ENCODE data around the gene CBX4. TPM values are rescaled to one million over a fixed set of nuclear protein-coding genes. Genes with fewer than 3 reads are reported as not detected.
A peak's percentile ranks its signal among the peaks of the same experiment; 100 is the strongest.

Gene CBX4
- total and polyA plus RNA-seq, 2 of the 13 experiments (the other 11 are each of a cell fraction or from before 2014, with no cell fraction given) = 25.8 to 50.8 TPM

DNA sequence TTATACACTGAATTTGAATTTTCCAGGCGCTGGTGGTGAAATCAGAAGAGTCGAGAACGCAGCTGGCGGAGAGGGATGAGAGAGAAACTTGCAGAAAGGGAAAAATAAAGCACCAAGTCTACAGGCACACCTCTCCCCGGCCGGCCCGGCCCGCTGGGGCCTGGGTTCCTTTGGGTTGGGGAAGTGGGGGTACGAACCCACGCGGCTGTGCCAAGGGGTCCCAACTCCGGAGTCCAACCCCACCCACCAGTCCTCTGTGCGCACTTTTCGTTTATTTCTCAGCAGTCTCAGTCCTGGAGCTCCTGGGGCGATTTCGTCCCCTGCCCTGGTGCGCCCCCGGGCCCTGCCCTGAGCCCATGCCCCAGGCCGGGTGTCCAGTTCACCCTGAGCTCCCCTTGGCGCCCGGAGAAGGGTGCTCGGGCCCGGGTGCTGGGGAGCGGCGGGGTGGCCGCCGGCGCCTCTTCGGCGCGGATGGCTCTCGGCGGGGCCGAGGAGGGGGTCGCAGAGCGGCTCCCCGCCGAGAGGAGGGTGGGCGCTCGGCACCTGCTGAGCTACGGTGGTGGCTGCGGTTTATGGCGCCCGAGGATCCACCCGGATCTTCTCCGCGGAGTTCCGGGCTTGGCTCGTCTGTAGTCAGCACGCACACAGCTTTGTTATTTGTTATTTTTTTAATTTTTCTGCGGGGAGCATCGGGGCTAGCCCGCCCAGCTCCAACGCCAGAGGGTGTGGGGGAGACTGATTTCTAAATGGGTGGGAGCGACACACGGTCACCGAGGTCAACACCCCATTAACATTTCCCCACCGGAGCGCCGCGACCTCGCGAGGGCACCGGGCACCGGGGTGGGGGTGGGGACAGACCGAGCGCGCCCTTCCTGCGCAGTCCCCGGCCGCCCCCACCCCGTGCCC is 26.6 kb downstream of the CBX4 start:
- Histone ChIP-seq H3K27me3 (ENCODE audit: control insufficient read depth in 1 of 2, insufficient read depth in 2 of 2, low read length in 2 of 2) (peaks cover 14 to 61% of the 10 kb centered on the region in 2 experiments), H3K9ac (ENCODE audit: insufficient read depth, low read depth, low read length) (peak overlapping the region; percentile 64; the same call in 1 of the 2 replicates), H3K4me3 (replicated peaks in 1 of 3; ENCODE audit: insufficient read depth in 1 of 3, low read depth in 2 of 3, low read length in 3 of 3) (peak overlapping the region; percentile 52 to 74 (median 62)), H2AFZ (ENCODE audit: low read length) (no peak overlapping the region), H3K27ac (ENCODE audit: extremely low read length, insufficient read depth, low read length) (no peak overlapping the region), H3K9me3 (ENCODE audit: low read length) (no peaks in the 10 kb centered on the region), H4K20me1 (ENCODE audit: insufficient read depth, low read length) (no peaks in the 10 kb centered on the region), H3K4me1 (ENCODE audit: insufficient read depth, low read length) (peaks cover 44% of the 10 kb centered on the region), H3K79me2 (ENCODE audit: insufficient read depth, low read length) (no peaks in the 10 kb centered on the region), H3K4me2 (ENCODE audit: low read depth, low read length) (peak overlapping the region; percentile 86), H3K36me3 (replicated peaks in 1 of 2; ENCODE audit: control insufficient read depth in 1 of 2, insufficient read depth in 2 of 2, low read length in 2 of 2) (no peaks in the 10 kb centered on the region)
- no peak for DNase-seq (ENCODE audit: low spot score)
- in situ Hi-C loops (cut with HindIII; ENCODE audit: extremely low pct_ligation_motif_present, low pct_unique_long_range_greater_than_20kb) = loop anchor here (5.0 kb wide), 1 partner anchor 180 kb away; no protein-coding TSS in a partner anchor
- intact Hi-C loops (cut with micrococcal nuclease; ENCODE audit: unreplicated experiment) = no loop called here
- no TSS peak for BruUV-seq (replicated peaks)
- 13% methylated on average over 37 of the region's 72 CpGs for WGBS (ENCODE audit: low lambda C conversion rate)
- ChIA-PET POLR2A (interaction anchor here (0.8 to 16.5 kb wide), 14 partner anchors 8 to 181 kb away, joined by 3 to 274 read pairs (median 10); partner anchors contain the start of genes CBX4 and CBX8), CTCF (ENCODE audit: low intra/inter-chr PET ratio, low total read pairs) (interaction anchor here (2.3 kb wide), 2 partner anchors 22 to 23 kb away, joined by 12 to 14 read pairs; no protein-coding TSS in a partner anchor)
- ATAC-seq = no peak
- no peak for FAIRE-seq
- 0 out of 2 replicates have a peak, but pooled peaks have one; percentile 21 for TF ChIP-seq ZNF598 (CRISPR knock-in tag; IDR thresholded peaks at IDR 0.05; ENCODE audit: borderline replicate concordance)
- 0 out of 2 replicates have a peak, but pooled peaks have one; percentile 64 for TF ChIP-seq ZNF232 (CRISPR knock-in tag; IDR thresholded peaks at IDR 0.05; ENCODE audit: borderline replicate concordance)
- 0 out of 2 replicates have a peak, but pooled peaks have one; percentile 46 for TF ChIP-seq ZFAT (CRISPR knock-in tag; conservative IDR thresholded peaks at IDR 0.05)
- peak; percentile 36; the same call in 1 of the 2 replicates for TF ChIP-seq EZH2 (conservative IDR thresholded peaks at IDR 0.05; ENCODE audit: low read depth, low read length)
- 0 out of 2 replicates have a peak, but pooled peaks have one; percentile 20 for TF ChIP-seq MTF1 (CRISPR knock-in tag; IDR thresholded peaks at IDR 0.05)
- TF ChIP-seq, protein P1, sequence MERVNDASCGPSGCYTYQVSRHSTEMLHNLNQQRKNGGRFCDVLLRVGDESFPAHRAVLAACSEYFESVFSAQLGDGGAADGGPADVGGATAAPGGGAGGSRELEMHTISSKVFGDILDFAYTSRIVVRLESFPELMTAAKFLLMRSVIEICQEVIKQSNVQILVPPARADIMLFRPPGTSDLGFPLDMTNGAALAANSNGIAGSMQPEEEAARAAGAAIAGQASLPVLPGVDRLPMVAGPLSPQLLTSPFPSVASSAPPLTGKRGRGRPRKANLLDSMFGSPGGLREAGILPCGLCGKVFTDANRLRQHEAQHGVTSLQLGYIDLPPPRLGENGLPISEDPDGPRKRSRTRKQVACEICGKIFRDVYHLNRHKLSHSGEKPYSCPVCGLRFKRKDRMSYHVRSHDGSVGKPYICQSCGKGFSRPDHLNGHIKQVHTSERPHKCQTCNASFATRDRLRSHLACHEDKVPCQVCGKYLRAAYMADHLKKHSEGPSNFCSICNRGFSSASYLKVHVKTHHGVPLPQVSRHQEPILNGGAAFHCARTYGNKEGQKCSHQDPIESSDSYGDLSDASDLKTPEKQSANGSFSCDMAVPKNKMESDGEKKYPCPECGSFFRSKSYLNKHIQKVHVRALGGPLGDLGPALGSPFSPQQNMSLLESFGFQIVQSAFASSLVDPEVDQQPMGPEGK (CRISPR knock-in tag; IDR thresholded peaks at IDR 0.05) = peak; percentile 25; the same call in 1 of the 2 replicates
- TF ChIP-seq RARA (CRISPR knock-in tag; IDR thresholded peaks at IDR 0.05) = no peak
- TF ChIP-seq HNRNPLL (IDR thresholded peaks at IDR 0.05; ENCODE audit: low read depth, low read length, poor library complexity, severe bottlenecking) = peak; percentile 36
- peak; percentile 46; the same call in 1 of the 2 replicates for TF ChIP-seq YEATS4 (CRISPR knock-in tag; IDR thresholded peaks at IDR 0.05; ENCODE audit: borderline replicate concordance)
- 0 out of 2 replicates have a peak, but pooled peaks have one; percentile 33 for TF ChIP-seq ZNF44 (CRISPR knock-in tag; IDR thresholded peaks at IDR 0.05)
- peak; percentile 65; the same call in 1 of the 2 replicates for TF ChIP-seq ZNF274 (CRISPR knock-in tag; IDR thresholded peaks at IDR 0.05)
- no peak for TF ChIP-seq ZNF224 (CRISPR knock-in tag; IDR thresholded peaks at IDR 0.05)
- TF ChIP-seq, protein P2, sequence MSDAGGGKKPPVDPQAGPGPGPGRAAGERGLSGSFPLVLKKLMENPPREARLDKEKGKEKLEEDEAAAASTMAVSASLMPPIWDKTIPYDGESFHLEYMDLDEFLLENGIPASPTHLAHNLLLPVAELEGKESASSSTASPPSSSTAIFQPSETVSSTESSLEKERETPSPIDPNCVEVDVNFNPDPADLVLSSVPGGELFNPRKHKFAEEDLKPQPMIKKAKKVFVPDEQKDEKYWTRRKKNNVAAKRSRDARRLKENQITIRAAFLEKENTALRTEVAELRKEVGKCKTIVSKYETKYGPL (CRISPR knock-in tag; IDR thresholded peaks at IDR 0.05) = 0 out of 2 replicates have a peak, but pooled peaks have one; percentile 42
- TF ChIP-seq SOX13 (IDR thresholded peaks at IDR 0.05) = peak; percentile 69
- no peak for TF ChIP-seq SOX13 (CRISPR knock-in tag; conservative IDR thresholded peaks at IDR 0.05 in 1 of 2, IDR thresholded peaks at IDR 0.05 in 1 of 2)
- TF ChIP-seq ZNF451 (CRISPR knock-in tag; IDR thresholded peaks at IDR 0.05) = no peak
